Progenitor cell of endocrine pancreas (in vitro differentiated cells): ENCODE results near the gene KCTD11. TPM values are rescaled to one million over a fixed set of nuclear protein-coding genes. Genes with fewer than 3 reads are reported as not detected.
"Not testable (repeated sequence)": the region's sequence is repeated elsewhere in the genome, so short reads cannot be mapped to it uniquely, and the experiment has no call there.

ENCODE experiments used
- DNase-seq: peaks from one replicate; pipeline ENCODE4 v3.0.0; 2021; ENCODE audit warnings: low spot score; ENCODE audit not compliant: unreplicated experiment
- H3K27ac Mint-ChIP-seq: 2 replicates; pipeline ENCODE4 v1.8.0; 2021; ENCODE audit warnings: mild to moderate bottlenecking, moderate library complexity, mixed read lengths
- H3K27me3 Mint-ChIP-seq: 2 replicates; pipeline ENCODE4 v1.8.0; 2021; ENCODE audit warnings: mixed read lengths
- H3K36me3 Mint-ChIP-seq: 2 replicates; pipeline ENCODE4 v1.8.0; 2022; ENCODE audit warnings: mixed read lengths; ENCODE audit not compliant: insufficient read depth
- H3K4me1 Mint-ChIP-seq: 2 replicates; pipeline ENCODE4 v1.8.0; 2021; ENCODE audit warnings: low read depth, mixed read lengths
- H3K4me3 Mint-ChIP-seq: 2 replicates; pipeline ENCODE4 v1.8.0; 2021; ENCODE audit warnings: low read depth, mild to moderate bottlenecking, moderate library complexity, mixed read lengths
- H3K9me3 Mint-ChIP-seq: 2 replicates; pipeline ENCODE4 v1.8.0; 2021; ENCODE audit warnings: low read depth, mixed read lengths
- total RNA-seq: library from RNA; stranded (reverse); gene quantifications from 2 replicates; pipeline ENCODE4 v1.2.1, GENCODE V29; 2021
- TF ChIP-seq, protein P1 (sequence below): fragments of 200-600 bp; sonication (generic); IDR thresholded peaks from one replicate; pipeline ENCODE4 v1.5.0; 2021; ENCODE audit warnings: antibody characterized with exemption, mild to moderate bottlenecking; ENCODE audit not compliant: unreplicated experiment

The KCTD11 gene
- total RNA-seq, 1 donor from 2014 or later = 12.4 TPM

DNA sequence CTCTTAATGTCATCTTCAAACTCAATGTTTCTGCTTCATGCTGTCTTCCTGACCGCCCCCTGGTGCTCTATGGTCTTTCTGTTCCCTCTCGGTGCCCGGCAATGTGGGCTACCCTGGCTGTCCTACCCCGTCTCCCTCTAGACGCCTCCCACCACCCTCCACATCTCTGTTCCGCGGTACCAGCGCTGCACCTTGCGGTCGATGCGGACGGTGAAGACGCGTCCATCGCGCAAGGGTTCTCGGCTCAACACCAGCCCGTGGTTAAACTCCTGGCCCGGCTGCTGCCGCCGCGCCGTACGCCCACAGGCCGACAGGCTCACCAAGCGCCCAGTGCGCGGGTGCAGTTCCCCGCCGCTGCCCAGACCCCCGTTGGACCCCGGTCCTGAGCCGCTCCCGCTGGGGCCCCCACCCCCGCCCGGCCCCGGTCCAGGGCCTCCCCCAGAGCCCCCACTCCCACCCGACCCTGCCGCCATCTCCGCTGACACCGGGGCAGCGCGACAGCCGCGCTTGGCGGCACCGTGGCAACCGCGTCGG lies 23.1 kb upstream of the KCTD11 start, which contains the start of gene NEURL4:
Gene NEURL4, minus strand, starts transcription at position 496 of the 534 bp plus-strand sequence. Its CDS starts 23 bp downstream, at position 473.
- peak; percentile 37 for DNase-seq
- Mint-ChIP-seq H3K4me3 (peak within 1 kb of the TSS; percentile 95), H3K27ac (peak within 1 kb of the TSS; percentile 98), H3K4me1 (peaks cover 11% of the 10 kb centered on the region), H3K9me3 (no peaks in the 10 kb centered on the region), H3K36me3 (peaks cover 2% of the 10 kb centered on the region), H3K27me3 (no peaks in the 10 kb centered on the region)
- TF ChIP-seq, protein P1, sequence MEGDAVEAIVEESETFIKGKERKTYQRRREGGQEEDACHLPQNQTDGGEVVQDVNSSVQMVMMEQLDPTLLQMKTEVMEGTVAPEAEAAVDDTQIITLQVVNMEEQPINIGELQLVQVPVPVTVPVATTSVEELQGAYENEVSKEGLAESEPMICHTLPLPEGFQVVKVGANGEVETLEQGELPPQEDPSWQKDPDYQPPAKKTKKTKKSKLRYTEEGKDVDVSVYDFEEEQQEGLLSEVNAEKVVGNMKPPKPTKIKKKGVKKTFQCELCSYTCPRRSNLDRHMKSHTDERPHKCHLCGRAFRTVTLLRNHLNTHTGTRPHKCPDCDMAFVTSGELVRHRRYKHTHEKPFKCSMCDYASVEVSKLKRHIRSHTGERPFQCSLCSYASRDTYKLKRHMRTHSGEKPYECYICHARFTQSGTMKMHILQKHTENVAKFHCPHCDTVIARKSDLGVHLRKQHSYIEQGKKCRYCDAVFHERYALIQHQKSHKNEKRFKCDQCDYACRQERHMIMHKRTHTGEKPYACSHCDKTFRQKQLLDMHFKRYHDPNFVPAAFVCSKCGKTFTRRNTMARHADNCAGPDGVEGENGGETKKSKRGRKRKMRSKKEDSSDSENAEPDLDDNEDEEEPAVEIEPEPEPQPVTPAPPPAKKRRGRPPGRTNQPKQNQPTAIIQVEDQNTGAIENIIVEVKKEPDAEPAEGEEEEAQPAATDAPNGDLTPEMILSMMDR = peak; percentile 10

DNA sequence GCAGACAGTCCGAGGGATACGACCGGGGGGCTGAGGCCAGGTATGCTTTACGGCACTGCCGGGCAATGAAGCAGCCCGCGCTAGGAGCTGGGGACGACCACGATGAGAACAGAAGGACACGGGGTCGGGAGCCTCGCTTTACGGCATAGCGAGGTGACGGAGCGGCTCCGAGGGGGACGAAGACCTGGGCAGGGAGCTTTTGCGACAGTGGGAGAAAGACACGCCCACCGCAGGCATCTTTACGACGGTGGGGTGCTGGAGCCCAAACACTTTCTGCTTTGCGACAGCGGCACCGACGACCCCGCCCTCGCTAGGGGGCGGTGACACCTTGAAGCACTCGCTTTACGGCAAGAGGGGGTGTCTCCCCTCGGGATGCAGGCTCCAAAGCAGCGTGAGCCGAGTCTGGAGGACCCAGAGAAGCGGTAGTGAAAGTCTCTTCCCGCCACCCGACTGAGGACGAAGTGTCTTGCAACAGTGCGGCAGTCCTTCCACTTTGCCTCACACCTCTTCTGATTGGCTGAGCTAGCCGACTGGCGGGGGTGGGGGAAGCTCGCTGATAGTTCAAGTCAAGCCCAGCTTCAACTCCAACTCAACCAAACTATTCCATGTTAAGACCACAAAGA lies 22.5 kb upstream of the KCTD11 start:
- H3K27ac Mint-ChIP-seq = peak overlapping the region; percentile 98
- H3K27me3 Mint-ChIP-seq = no peaks in the 10 kb centered on the region
- no peaks in the 10 kb centered on the region for H3K9me3 Mint-ChIP-seq
- peak; percentile 95 for DNase-seq
- H3K4me1 Mint-ChIP-seq = peaks cover 11% of the 10 kb centered on the region
- H3K4me3 Mint-ChIP-seq = peak overlapping the region; percentile 95
- no peaks in the 10 kb centered on the region for H3K36me3 Mint-ChIP-seq
- TF ChIP-seq, protein P1 = peak; percentile 16

DNA sequence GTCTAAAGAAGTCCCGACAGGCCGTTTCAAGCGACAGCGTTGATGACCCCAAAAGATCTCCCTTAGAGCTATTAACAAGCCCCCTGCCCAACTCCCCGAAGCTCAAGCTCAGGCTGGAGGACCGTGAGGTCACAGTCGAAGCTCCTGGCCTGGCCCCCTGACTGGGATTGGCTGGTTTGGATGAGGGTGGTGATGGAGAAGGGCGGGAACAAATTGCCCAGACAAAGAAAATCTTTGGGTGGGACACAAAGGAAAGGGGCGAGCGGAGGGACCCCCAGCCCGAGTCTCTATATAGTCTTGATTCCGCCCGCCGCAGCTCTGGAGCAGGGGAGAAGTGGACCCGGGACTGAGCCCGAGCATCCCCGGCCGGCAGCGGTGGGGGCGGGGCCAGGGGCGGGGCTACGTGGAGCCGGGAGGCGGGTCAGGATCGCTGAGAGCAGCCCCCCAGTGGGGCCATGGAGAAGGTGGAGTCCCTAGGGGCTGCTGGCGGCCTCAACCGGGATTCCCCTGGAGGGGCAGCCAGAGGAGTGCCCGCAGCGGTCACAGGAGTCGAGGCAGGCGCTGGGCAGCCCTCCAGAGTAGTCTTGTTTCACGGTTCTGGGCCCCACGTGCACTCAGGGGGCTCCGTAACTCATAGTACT lies 21.8 kb upstream of the KCTD11 start:
- no peaks in the 10 kb centered on the region for H3K36me3 Mint-ChIP-seq
- H3K27ac Mint-ChIP-seq = peak overlapping the region; percentile 98
- TF ChIP-seq, protein P1 = no peak
- peak; percentile 64 for DNase-seq
- H3K4me3 Mint-ChIP-seq = peak overlapping the region; percentile 95
- no peaks in the 10 kb centered on the region for H3K27me3 Mint-ChIP-seq
- no peaks in the 10 kb centered on the region for H3K9me3 Mint-ChIP-seq
- H3K4me1 Mint-ChIP-seq = peaks cover 11% of the 10 kb centered on the region

DNA sequence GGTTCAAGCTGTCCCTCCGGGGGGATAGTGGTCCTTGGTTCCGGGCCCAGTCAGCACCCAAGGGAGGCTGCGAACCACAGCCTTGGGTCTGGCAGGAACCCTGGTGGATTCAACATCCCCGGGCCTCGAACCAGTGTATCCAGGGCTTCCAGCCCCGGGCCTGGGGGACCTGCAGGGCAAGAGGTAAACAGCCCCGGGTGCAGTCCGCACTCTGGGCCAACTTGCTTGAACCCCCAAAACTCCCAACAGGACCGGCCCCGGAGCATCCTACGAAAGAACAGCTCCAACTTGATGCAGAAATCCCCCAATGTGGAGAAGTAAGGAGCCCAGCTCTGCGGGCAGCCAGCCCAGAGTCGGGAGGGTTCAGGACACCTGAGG lies 21.3 kb upstream of the KCTD11 start:
- Mint-ChIP-seq H3K9me3 (no peaks in the 10 kb centered on the region), H3K36me3 (no peaks in the 10 kb centered on the region), H3K27me3 (no peaks in the 10 kb centered on the region), H3K27ac (peak overlapping the region; percentile 16), H3K4me1 (peaks cover 11% of the 10 kb centered on the region), H3K4me3 (peak overlapping the region; percentile 95)
- DNase-seq = no peak
- TF ChIP-seq, protein P1 = no peak

DNA sequence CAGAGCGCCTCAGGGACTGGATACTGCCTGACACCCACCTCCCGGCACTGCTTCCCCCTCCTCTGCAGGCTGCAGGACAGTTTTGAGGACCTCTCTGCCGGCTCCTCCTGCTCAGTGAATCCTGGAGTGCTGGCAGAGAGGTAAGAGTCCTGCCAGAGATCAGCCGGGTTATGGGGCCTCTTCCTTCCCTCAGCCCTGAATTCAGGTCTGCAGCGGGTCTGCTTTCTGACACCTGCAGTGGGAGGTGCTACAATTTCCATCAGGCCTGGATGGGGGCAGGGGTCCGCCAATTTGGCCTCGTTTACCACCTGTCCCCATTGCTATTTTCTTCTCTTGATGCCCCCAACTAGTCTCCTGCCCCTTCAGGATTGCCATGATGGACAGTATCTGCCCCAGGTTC lies 19.9 kb upstream of the KCTD11 start:
- no peak for DNase-seq
- Mint-ChIP-seq H3K4me3 (no peak overlapping the region), H3K27me3 (peaks cover under 1% of the 10 kb centered on the region), H3K9me3 (no peaks in the 10 kb centered on the region), H3K27ac (no peak overlapping the region), H3K4me1 (peaks cover 11% of the 10 kb centered on the region), H3K36me3 (no peaks in the 10 kb centered on the region)
- TF ChIP-seq, protein P1 = no peak

DNA sequence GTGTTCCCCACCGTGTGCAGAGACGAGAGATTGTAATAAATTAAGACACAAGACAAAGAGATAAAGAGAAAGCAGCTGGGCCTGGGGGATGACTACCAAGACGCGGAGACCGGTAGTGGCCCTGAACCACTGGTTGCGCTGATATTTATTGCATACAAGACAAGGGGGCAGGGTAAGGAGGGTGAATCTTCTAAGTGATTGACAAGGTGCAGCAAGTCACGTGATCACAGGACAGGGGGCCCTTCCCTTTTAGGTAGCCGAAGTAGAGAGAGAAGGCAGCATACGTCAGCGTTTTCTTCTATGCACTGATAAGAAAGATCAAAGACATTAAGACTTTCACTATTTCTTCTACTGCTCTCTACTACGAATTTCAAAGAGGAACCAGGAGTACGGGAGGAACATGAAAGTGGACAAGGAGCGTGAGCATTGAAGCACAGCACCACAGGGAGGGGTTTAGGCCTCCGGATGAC lies 19.3 kb upstream of the KCTD11 start:
- H3K27me3 Mint-ChIP-seq, H3K9me3 Mint-ChIP-seq, DNase-seq, H3K36me3 Mint-ChIP-seq, H3K4me3 Mint-ChIP-seq: not testable (repeated sequence)
- Mint-ChIP-seq H3K4me1 (peaks cover 11% of the 10 kb centered on the region), H3K27ac (peak overlapping the region; percentile 60)
